Mesendoderm (in vitro differentiated cells): ENCODE data around the gene RGS4.

ENCODE experiments used
- DNase-seq: peaks from one replicate; pipeline ENCODE4 v3.0.0; 2013
- H2AK5ac ChIP-seq: 2 replicates; pipeline ENCODE4 v1.6.1; 2013; ENCODE audit warnings: low read length, inconsistent platforms
- H2BK120ac ChIP-seq: 2 replicates; pipeline ENCODE4 v1.6.1; 2013; ENCODE audit warnings: low read depth, mild to moderate bottlenecking, low read length, moderate library complexity, mixed read lengths
- H2BK15ac ChIP-seq: replicated peaks from 2 replicates; pipeline ENCODE4 v1.6.1; 2013; ENCODE audit warnings: low read depth, mild to moderate bottlenecking, moderate library complexity
- H2BK5ac ChIP-seq: 2 replicates; pipeline ENCODE4 v1.6.1; 2013; ENCODE audit warnings: low read length, inconsistent platforms
- H3K18ac ChIP-seq: 2 replicates; pipeline ENCODE4 v1.6.1; 2013; ENCODE audit warnings: mild to moderate bottlenecking, low read length, mixed read lengths
- H3K23ac ChIP-seq: one replicate; pipeline ENCODE4 v1.6.1; 2013; ENCODE audit warnings: low read length
- H3K27ac ChIP-seq: 2 replicates; pipeline ENCODE4 v1.5.1; 2013; ENCODE audit warnings: low read depth, mild to moderate bottlenecking, inconsistent platforms, low read length, moderate library complexity
- H3K27me3 ChIP-seq: 2 replicates; pipeline ENCODE4 v1.6.1; 2013; ENCODE audit warnings: low read length, control low read depth, mild to moderate bottlenecking, inconsistent platforms; ENCODE audit not compliant: insufficient read depth, poor library complexity
- H3K36me3 ChIP-seq: 2 replicates; pipeline ENCODE4 v1.6.1; 2013; ENCODE audit warnings: low read length, inconsistent platforms; ENCODE audit not compliant: control insufficient read depth, insufficient read depth
- H3K4ac ChIP-seq: one replicate; pipeline ENCODE4 v1.6.1; 2013; ENCODE audit warnings: low read depth, mild to moderate bottlenecking, low read length, moderate library complexity
- H3K4me1 ChIP-seq: 2 replicates; pipeline ENCODE4 v1.6.1; 2013; ENCODE audit warnings: low read depth, low read length, inconsistent platforms; ENCODE audit not compliant: control insufficient read depth
- H3K4me2 ChIP-seq: 2 replicates; pipeline ENCODE4 v1.6.1; 2013; ENCODE audit warnings: low read length
- H3K4me3 ChIP-seq: 2 replicates; pipeline ENCODE4 v1.5.1; 2013; ENCODE audit warnings: mild to moderate bottlenecking, low read length
- H3K56ac ChIP-seq: one replicate; pipeline ENCODE4 v1.6.1; 2013; ENCODE audit warnings: low read length
- H3K79me1 ChIP-seq: 2 replicates; pipeline ENCODE4 v1.6.1; 2013; ENCODE audit warnings: low read length, inconsistent platforms
- H3K79me2 ChIP-seq: 2 replicates; pipeline ENCODE4 v1.6.1; 2013; ENCODE audit warnings: mild to moderate bottlenecking, low read length; ENCODE audit not compliant: control insufficient read depth, insufficient read depth
- H3K9ac ChIP-seq: 2 replicates; pipeline ENCODE4 v1.6.1; 2013; ENCODE audit warnings: low read length, inconsistent platforms
- H4K5ac ChIP-seq: one replicate; pipeline ENCODE4 v1.6.1; 2013; ENCODE audit warnings: low read length
- H4K8ac ChIP-seq: one replicate; pipeline ENCODE4 v1.6.1; 2013; ENCODE audit warnings: low read depth, mild to moderate bottlenecking, control low read depth, low read length, moderate library complexity
- WGBS: extraction: QIAGEN DNeasy Blood & Tissue Kit; methylation state at CpG from one replicate; pipeline ENCODE4 v1.1.7; 2013; ENCODE audit warnings: low lambda C conversion rate, missing lambda C conversion rate; ENCODE audit not compliant: insufficient coverage; ENCODE audit errors: extremely low coverage; 5-methylcytosine and 5-hydroxymethylcytosine counted together

The RGS4 gene

GRCh38 chr1:163049296-163049695 lies 19.9 kb upstream of the RGS4 start:
- Histone ChIP-seq H3K23ac (no peak overlapping the region), H3K4me1 (no peaks in the 10 kb centered on the region), H2BK5ac (no peak overlapping the region)

GRCh38 chr1:163050496-163050895 lies 18.7 kb upstream of the RGS4 start:
- Histone ChIP-seq H3K56ac (no peak overlapping the region), H2AK5ac (no peak overlapping the region), H3K79me2 (no peaks in the 10 kb centered on the region), H3K36me3 (no peaks in the 10 kb centered on the region), H3K18ac (no peak overlapping the region), H3K23ac (no peak overlapping the region), H3K4ac (no peak overlapping the region), H4K5ac (no peak overlapping the region), H4K8ac (no peak overlapping the region), H3K4me2 (no peak overlapping the region), H2BK5ac (no peak overlapping the region), H3K9ac (no peak overlapping the region), H3K27me3 (no peaks in the 10 kb centered on the region), H3K27ac (no peak overlapping the region), H3K4me3 (no peak overlapping the region), H3K4me1 (no peaks in the 10 kb centered on the region), H2BK15ac (no peak overlapping the region), H3K79me1 (no peaks in the 10 kb centered on the region), H2BK120ac (no peak overlapping the region)
- no peak for DNase-seq

More at GRCh38 chr1:163049296-163049695, 19.9 kb upstream of the RGS4 start:
- DNase-seq, result no peak
- no peak overlapping the region for H4K8ac ChIP-seq
- no peak overlapping the region for H3K27ac ChIP-seq
- H3K9ac ChIP-seq, result no peak overlapping the region
- no peak overlapping the region for H3K4me3 ChIP-seq
- H2BK15ac ChIP-seq, result no peak overlapping the region
- no peak overlapping the region for H2AK5ac ChIP-seq
- H3K79me1 ChIP-seq, result no peaks in the 10 kb centered on the region
- H3K36me3 ChIP-seq, result no peaks in the 10 kb centered on the region
- no peak overlapping the region for H3K56ac ChIP-seq
- no peak overlapping the region for H3K18ac ChIP-seq
- no CpG with 5 or more reads among the region's 6 CpGs for WGBS
- no peak overlapping the region for H2BK120ac ChIP-seq
- no peaks in the 10 kb centered on the region for H3K27me3 ChIP-seq
- H3K79me2 ChIP-seq, result no peaks in the 10 kb centered on the region
- no peak overlapping the region for H3K4ac ChIP-seq
- H3K4me2 ChIP-seq, result no peak overlapping the region
- H4K5ac ChIP-seq, result no peak overlapping the region

- Histone ChIP-seq H3K9ac (no peak overlapping the region), H4K8ac (no peak overlapping the region), H3K56ac (no peak overlapping the region), H2BK15ac (no peak overlapping the region), H3K79me2 (no peaks in the 10 kb centered on the region), H3K36me3 (no peaks in the 10 kb centered on the region), H3K18ac (no peak overlapping the region), H3K27ac (no peak overlapping the region), H2BK120ac (no peak overlapping the region), H3K79me1 (no peaks in the 10 kb centered on the region), H3K23ac (no peak overlapping the region), H3K4ac (no peak overlapping the region), H3K27me3 (no peaks in the 10 kb centered on the region), H4K5ac (no peak overlapping the region), H3K4me3 (no peak overlapping the region), H3K4me2 (no peak overlapping the region), H2AK5ac (no peak overlapping the region), H3K4me1 (no peaks in the 10 kb centered on the region), H2BK5ac (no peak overlapping the region)
- no CpG with 5 or more reads among the region's 2 CpGs for WGBS
- DNase-seq, result no peak
Measured at GRCh38 chr1:163054181-163054591, 15.0 kb upstream of the RGS4 start.

GRCh38 chr1:163055005-163055404 lies 14.2 kb upstream of the RGS4 start:
- Histone ChIP-seq H2AK5ac (no peak overlapping the region), H2BK5ac (no peak overlapping the region), H2BK15ac (no peak overlapping the region), H3K4ac (no peak overlapping the region), H3K27me3 (no peaks in the 10 kb centered on the region), H3K79me2 (no peaks in the 10 kb centered on the region), H2BK120ac (no peak overlapping the region), H3K79me1 (no peaks in the 10 kb centered on the region), H3K36me3 (no peaks in the 10 kb centered on the region), H3K56ac (no peak overlapping the region), H3K18ac (no peak overlapping the region), H4K8ac (no peak overlapping the region), H4K5ac (no peak overlapping the region), H3K4me3 (no peak overlapping the region), H3K4me2 (no peak overlapping the region), H3K9ac (no peak overlapping the region), H3K4me1 (no peaks in the 10 kb centered on the region), H3K23ac (no peak overlapping the region), H3K27ac (no peak overlapping the region)
- no CpG with 5 or more reads among the region's 2 CpGs for WGBS
- DNase-seq, result peak; percentile 15

- Histone ChIP-seq H4K5ac (no peak overlapping the region), H2BK15ac (no peak overlapping the region), H3K27me3 (no peaks in the 10 kb centered on the region), H3K56ac (no peak overlapping the region), H3K23ac (no peak overlapping the region), H4K8ac (no peak overlapping the region), H3K9ac (no peak overlapping the region), H3K79me2 (no peaks in the 10 kb centered on the region), H3K79me1 (no peaks in the 10 kb centered on the region), H2BK5ac (no peak overlapping the region), H3K36me3 (no peaks in the 10 kb centered on the region), H3K27ac (no peak overlapping the region), H3K18ac (no peak overlapping the region), H2BK120ac (no peak overlapping the region), H3K4me2 (no peak overlapping the region), H2AK5ac (no peak overlapping the region), H3K4me3 (no peak overlapping the region), H3K4ac (no peak overlapping the region), H3K4me1 (no peaks in the 10 kb centered on the region)
- peak; percentile 19 for DNase-seq
- no CpG with 5 or more reads among the region's 4 CpGs for WGBS
Measured at GRCh38 chr1:163055531-163055930, 13.6 kb upstream of the RGS4 start.

GRCh38 chr1:163056831-163057230 lies 12.3 kb upstream of the RGS4 start:
- Histone ChIP-seq H3K27ac (no peak overlapping the region), H3K4me3 (no peak overlapping the region), H3K79me2 (no peaks in the 10 kb centered on the region), H3K4me2 (no peak overlapping the region), H2AK5ac (no peak overlapping the region), H4K5ac (no peak overlapping the region), H3K23ac (no peak overlapping the region), H2BK15ac (no peak overlapping the region), H2BK5ac (no peak overlapping the region), H3K4me1 (no peaks in the 10 kb centered on the region), H3K36me3 (no peaks in the 10 kb centered on the region), H4K8ac (no peak overlapping the region), H3K18ac (no peak overlapping the region), H3K9ac (no peak overlapping the region), H3K56ac (no peak overlapping the region), H3K79me1 (no peaks in the 10 kb centered on the region), H3K4ac (no peak overlapping the region), H2BK120ac (no peak overlapping the region), H3K27me3 (no peaks in the 10 kb centered on the region)
- DNase-seq, result no peak
